Adrenal gland (tissue), 5 donors: ENCODE measurements around the gene VSX2.

Experiments
- CTCF ChIP-seq, 6 experiments: fragments of 450-650 bp in 4 of 6; fragments of 200-600 bp in 2 of 6; sonication (generic) in 1 of 6; IDR thresholded peaks; 1 replicate in 5 of 6; 2 replicates in 1 of 6; pipeline versions ENCODE4 v1.5.1 to v1.8.0; 2016 to 2021; ENCODE audit warnings: antibody characterized with exemption in 6 of 6, mild to moderate bottlenecking in 2 of 6, moderate library complexity in 1 of 6
- POLR2A ChIP-seq, 2 donors: fragments of 450-650 bp; IDR thresholded peaks; one replicate each; pipeline ENCODE4 v1.6.1; 2017; ENCODE audit warnings: antibody characterized with exemption in 2 of 2, mild to moderate bottlenecking in 2 of 2, moderate library complexity in 1 of 2
- donor health status: DM: no; HTN: no; CAD: no.

- TF ChIP-seq CTCF (IDR thresholded peaks at IDR 0.05) (no peak), POLR2A (IDR thresholded peaks at IDR 0.05) (no peak)
Observed at GRCh38 chr14:74242021-74242779, 3.0 kb downstream of the VSX2 start.
